Measurements from ENCODE around the gene B3GNT9. TPM values are rescaled to one million over a fixed set of nuclear protein-coding genes. Genes with fewer than 3 reads are reported as not detected.

B3GNT9 gene
- polyA plus RNA-seq, 2 of the 4 experiments (the other 2 are of a cell fraction), result 6.8 to 9.3 TPM

GRCh38 chr16:67149276-67150046 lies 1.3 kb downstream of the B3GNT9 start:
- TF ChIP-seq TP53 (CRISPR knock-in tag; IDR thresholded peaks at IDR 0.05) (no peak), NFE2L2 (conservative IDR thresholded peaks at IDR 0.05; ENCODE audit: low read length) (no peak), USF2 (IDR thresholded peaks at IDR 0.05) (no peak), JUNB (IDR thresholded peaks at IDR 0.05) (no peak), HEYL (CRISPR knock-in tag; IDR thresholded peaks at IDR 0.05) (no peak), POLR2A (IDR thresholded peaks at IDR 0.05; ENCODE audit: low read length) (no peak), RAD21 (conservative IDR thresholded peaks at IDR 0.05 in 1 of 2, IDR thresholded peaks at IDR 0.05 in 1 of 2) (no peak), SREBF2 (IDR thresholded peaks at IDR 0.05) (no peak), ATOH8 (CRISPR knock-in tag; IDR thresholded peaks at IDR 0.05; ENCODE audit: low read depth) (no peak), EHF (CRISPR knock-in tag; IDR thresholded peaks at IDR 0.05) (no peak), HMGXB4 (CRISPR knock-in tag; IDR thresholded peaks at IDR 0.05; ENCODE audit: borderline replicate concordance) (no peak), PBX3 (IDR thresholded peaks at IDR 0.05) (no peak), ZFP36 (IDR thresholded peaks at IDR 0.05; ENCODE audit: borderline replicate concordance, partially characterized antibody) (no peak)
- peak overlapping the region; percentile 66; the same call in 2 of the 3 replicates for H3K4me2 ChIP-seq
- no peak for ATAC-seq
- H3K27ac ChIP-seq, result no peak overlapping the region
- 96% methylated on average over 73 of the region's 77 CpGs for WGBS (ENCODE audit: missing lambda C conversion rate)
- no peak for FAIRE-seq
- POLR2A ChIA-PET, result no interaction called here
- CTCF ChIA-PET, result interaction anchor here (0.7 to 16.0 kb wide), 8 partner anchors 19 to 399 kb away, joined by 3 to 314 read pairs (median 4); partner anchors contain the start of genes CES3, FBXL8, HSF4 and NOL3
- no peaks in the 10 kb centered on the region for H3K9me3 ChIP-seq
- DNase-seq (ENCODE audit: low read depth in 1 of 2, low spot score in 1 of 2), result no peak
- H3K4me1 ChIP-seq, result peaks cover 6% of the 10 kb centered on the region; the same call in 2 of the 3 replicates
- H3K4me3 ChIP-seq, result no peak overlapping the region

- 94% methylated on average over 11 of the region's 11 CpGs for WGBS (ENCODE audit: missing lambda C conversion rate)
- CTCF ChIA-PET, result interaction anchor here (0.7 to 16.0 kb wide), 6 partner anchors 20 to 399 kb away, joined by 3 to 314 read pairs (median 4); partner anchors contain the start of genes CES3, FBXL8, HSF4 and NOL3
- H3K4me3 ChIP-seq, result no peak overlapping the region
- H3K4me2 ChIP-seq, result no peak overlapping the region
- FAIRE-seq, result no peak
- ATAC-seq, result no peak
- H3K9me3 ChIP-seq, result no peaks in the 10 kb centered on the region
- POLR2A ChIA-PET, result no interaction called here
- no peak overlapping the region for H3K27ac ChIP-seq
- no peak for TF ChIP-seq NR3C1 (IDR thresholded peaks at IDR 0.05)
- 0 out of 2 replicates have a peak, but pooled peaks have one; percentile 12 for TF ChIP-seq POLR2A (IDR thresholded peaks at IDR 0.05; ENCODE audit: low read length)
- no peak for TF ChIP-seq CHD4 (IDR thresholded peaks at IDR 0.05; ENCODE audit: borderline replicate concordance)
- no peak for TF ChIP-seq HOXA7 (CRISPR knock-in tag; IDR thresholded peaks at IDR 0.05)
- DNase-seq (ENCODE audit: low read depth in 1 of 2, low spot score in 1 of 2), result no peak
- peaks cover 6% of the 10 kb centered on the region; the same call in 2 of the 3 replicates for H3K4me1 ChIP-seq
Observed at GRCh38 chr16:67148656-67149275, 2.0 kb downstream of the B3GNT9 start.

GRCh38 chr16:67148221-67148620 lies 2.6 kb downstream of the B3GNT9 start:
- H3K27ac ChIP-seq, result no peak overlapping the region
- H3K9me3 ChIP-seq, result no peaks in the 10 kb centered on the region
- ATAC-seq (no peak), FAIRE-seq (no peak), DNase-seq (ENCODE audit: low read depth in 1 of 2, low spot score in 1 of 2) (no peak)
- no peak for TF ChIP-seq CBX2 (IDR thresholded peaks at IDR 0.05; ENCODE audit: borderline replicate concordance, low read depth)
- no peak for TF ChIP-seq CEBPB (IDR thresholded peaks at IDR 0.05)
- no peak for TF ChIP-seq E2F6 (IDR thresholded peaks at IDR 0.05; ENCODE audit: borderline replicate concordance, low read depth)
- no peak for TF ChIP-seq HDAC2 (IDR thresholded peaks at IDR 0.05)
- no peak for TF ChIP-seq ZNF302 (CRISPR knock-in tag; IDR thresholded peaks at IDR 0.05)
- TF ChIP-seq HEYL (CRISPR knock-in tag; IDR thresholded peaks at IDR 0.05), result no peak
- no peak for TF ChIP-seq CBX8 (IDR thresholded peaks at IDR 0.05)
- no peak for TF ChIP-seq POLR2A (IDR thresholded peaks at IDR 0.05; ENCODE audit: low read length)
- TF ChIP-seq PHF8 (IDR thresholded peaks at IDR 0.05; ENCODE audit: borderline replicate concordance, low read depth), result no peak
- TF ChIP-seq SREBF2 (IDR thresholded peaks at IDR 0.05), result no peak
- no peak for TF ChIP-seq CHD2 (IDR thresholded peaks at IDR 0.05; ENCODE audit: low read length, partially characterized antibody)
- TF ChIP-seq ESRRA (IDR thresholded peaks at IDR 0.05; ENCODE audit: borderline replicate concordance, low read length), result no peak
- TF ChIP-seq HOXA7 (CRISPR knock-in tag; IDR thresholded peaks at IDR 0.05), result no peak
- 92% methylated on average over 2 of the region's 2 CpGs for WGBS (ENCODE audit: missing lambda C conversion rate)
- no peak overlapping the region for H3K4me3 ChIP-seq
- CTCF ChIA-PET, result interaction anchor here (1.3 to 16.0 kb wide), 3 partner anchors 20 to 194 kb away, joined by 4 to 314 read pairs (median 5); partner anchors contain the start of genes CES3, FBXL8, HSF4 and NOL3
- peaks cover 6% of the 10 kb centered on the region; the same call in 2 of the 3 replicates for H3K4me1 ChIP-seq
- H3K4me2 ChIP-seq, result no peak overlapping the region
- POLR2A ChIA-PET, result no interaction called here
